NCI-H524 (cell line): ENCODE measurements around the gene TNFSF8.

Experiments used
- DNase-seq, 2 experiments: peaks; one replicate each; lab custom pipeline; 2025; lab: John Stamatoyannopoulos, UW

The TNFSF8 gene, protein sequence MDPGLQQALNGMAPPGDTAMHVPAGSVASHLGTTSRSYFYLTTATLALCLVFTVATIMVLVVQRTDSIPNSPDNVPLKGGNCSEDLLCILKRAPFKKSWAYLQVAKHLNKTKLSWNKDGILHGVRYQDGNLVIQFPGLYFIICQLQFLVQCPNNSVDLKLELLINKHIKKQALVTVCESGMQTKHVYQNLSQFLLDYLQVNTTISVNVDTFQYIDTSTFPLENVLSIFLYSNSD

GRCh38 chr9:114930056-114930812, at the start of gene TNFSF8:
Gene TNFSF8, minus strand, starts transcription at chr9:114930591. Its CDS starts 288 bp downstream, at chr9:114930303.
- no peak for DNase-seq

- DNase-seq, result no peak
Observed at GRCh38 chr9:114973216-114973615, 42.8 kb upstream of the TNFSF8 start.

GRCh38 chr9:114972510-114973136, 42.2 kb upstream of the TNFSF8 start:
- no peak for DNase-seq

- no peak for DNase-seq
Observed at GRCh38 chr9:114969269-114969668, 38.9 kb upstream of the TNFSF8 start.

- DNase-seq, result no peak
Observed at GRCh38 chr9:114968671-114969070, 38.3 kb upstream of the TNFSF8 start.

DNA sequence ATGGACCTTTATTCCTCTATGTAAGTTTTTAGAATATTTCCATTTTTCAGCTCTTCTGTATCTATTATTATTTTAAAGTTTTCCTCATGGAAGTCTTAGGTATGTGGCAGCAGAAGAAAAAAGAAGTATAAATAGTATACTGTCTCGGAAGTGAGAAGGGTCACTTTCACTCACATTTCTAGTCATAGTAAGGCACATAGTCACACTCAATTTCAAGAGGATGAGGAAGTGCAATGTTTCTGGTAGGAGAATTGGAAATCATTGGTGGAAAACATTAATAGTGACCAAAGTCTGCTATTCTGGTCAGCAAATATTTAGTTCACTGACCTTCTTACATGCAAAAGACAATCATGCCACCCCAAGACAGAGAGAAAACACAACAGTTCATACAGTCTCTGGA, 35.2 kb upstream of the TNFSF8 start:
- no peak for DNase-seq

GRCh38 chr9:114962809-114963208, 32.4 kb upstream of the TNFSF8 start:
- DNase-seq, result no peak

- DNase-seq, result no peak
Observed at GRCh38 chr9:114960276-114960675, 29.9 kb upstream of the TNFSF8 start.

GRCh38 chr9:114958844-114959235, 28.4 kb upstream of the TNFSF8 start:
- DNase-seq, result no peak

- DNase-seq, result no peak
Observed at GRCh38 chr9:114958021-114958843, 27.8 kb upstream of the TNFSF8 start.

- no peak for DNase-seq
Observed at GRCh38 chr9:114957558-114957957, 27.2 kb upstream of the TNFSF8 start.

- DNase-seq, result no peak
Observed at GRCh38 chr9:114954956-114955582, 24.7 kb upstream of the TNFSF8 start.

DNA sequence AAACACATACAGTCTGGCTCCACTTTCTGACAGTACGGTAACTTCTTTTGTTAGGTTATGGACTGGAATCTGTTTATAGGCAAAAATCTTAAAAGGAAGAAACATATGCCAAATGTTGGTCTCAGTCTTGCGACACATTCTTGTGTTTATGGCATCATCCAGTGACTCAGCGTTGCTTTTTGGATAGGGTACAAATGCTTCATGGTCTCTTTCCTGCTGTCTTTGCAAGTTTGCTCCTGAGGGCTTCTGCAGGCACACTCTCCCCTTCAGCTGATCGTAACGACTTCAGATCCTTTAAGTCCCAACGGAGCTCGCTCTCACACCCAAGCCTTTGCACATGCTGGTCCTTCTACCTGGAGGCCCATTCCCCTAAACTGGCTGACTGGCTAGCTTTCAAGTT, 23.6 kb upstream of the TNFSF8 start:
- no peak for DNase-seq

DNA sequence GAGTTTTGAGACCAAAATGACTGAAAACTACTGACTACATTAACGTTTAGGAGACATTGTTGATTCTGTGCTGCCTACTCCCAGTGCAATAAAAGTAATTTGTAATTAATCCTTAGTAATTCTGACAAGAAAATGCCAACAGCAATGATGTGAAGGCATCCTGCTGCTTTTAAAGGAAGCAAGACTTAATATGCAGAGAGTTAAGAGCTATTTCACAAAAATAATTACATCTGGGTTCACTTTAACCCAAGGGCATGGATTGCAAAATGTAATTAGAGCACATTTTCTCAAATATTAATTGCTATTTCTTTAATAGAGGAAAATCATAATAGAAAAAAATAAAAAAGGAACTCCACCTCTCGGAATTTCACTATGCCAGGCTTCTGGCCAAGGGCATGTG, 22.7 kb upstream of the TNFSF8 start:
- no peak for DNase-seq

DNA sequence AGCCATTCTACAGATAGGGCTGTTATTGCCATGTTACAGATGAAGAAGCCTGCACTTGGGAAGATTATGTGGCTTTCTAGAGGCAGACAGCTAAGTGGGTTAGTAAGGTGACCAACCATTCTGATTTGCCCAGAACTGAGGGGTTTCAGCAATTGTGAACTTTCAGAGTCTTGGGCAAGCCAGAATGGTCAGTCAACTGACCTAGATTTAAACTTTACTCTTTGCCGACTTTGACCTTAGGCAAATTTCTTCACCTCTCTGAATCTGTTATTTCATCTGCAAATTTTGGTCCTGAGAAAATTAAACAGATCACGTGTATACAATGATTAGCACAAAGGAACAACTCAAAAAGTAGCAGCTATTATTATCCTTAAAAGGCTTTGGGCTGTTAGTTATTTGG, 20.4 kb upstream of the TNFSF8 start:
- no peak for DNase-seq

DNA sequence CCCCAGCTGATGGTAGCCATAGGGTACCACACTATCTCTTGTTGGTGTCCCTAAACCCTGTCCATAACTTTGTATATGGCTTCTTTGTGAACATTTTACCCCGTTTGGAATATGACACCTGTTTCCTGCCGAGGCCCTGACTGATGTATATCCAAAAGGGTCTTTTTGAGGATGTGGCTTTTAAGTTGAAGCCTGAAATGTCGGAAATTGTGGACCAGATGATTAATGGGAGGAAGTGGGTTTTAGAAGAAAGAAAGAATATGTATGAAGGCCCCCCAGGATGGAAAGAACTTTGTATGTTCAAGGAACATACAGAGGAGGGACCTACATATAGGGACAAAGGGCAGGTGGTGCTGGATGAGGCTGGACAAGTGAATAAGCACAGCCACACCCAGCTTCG, 16.7 kb upstream of the TNFSF8 start:
- DNase-seq, result no peak

GRCh38 chr9:114945616-114946412, 15.4 kb upstream of the TNFSF8 start:
- no peak for DNase-seq

DNA sequence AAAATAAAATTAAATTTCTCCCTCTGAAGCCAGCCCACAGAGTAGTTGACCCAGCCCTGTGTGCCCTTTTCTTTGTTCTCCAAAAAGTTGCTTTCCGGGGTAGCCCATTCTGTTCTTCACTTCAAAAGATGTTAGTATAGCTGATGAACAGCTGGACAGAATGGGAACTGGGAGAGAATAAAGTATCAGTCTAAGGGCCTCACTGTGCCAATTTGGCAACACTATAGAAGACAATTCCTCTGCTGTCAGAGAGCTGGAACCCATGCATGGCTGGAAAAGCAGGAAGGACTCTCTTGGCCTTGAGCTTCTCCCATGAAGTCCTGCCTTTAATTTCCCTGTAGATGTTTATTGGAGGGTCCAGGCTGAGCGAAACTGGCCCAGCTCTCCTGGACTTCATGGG, 11.0 kb upstream of the TNFSF8 start:
- no peak for DNase-seq

GRCh38 chr9:114938687-114939575, 8.5 kb upstream of the TNFSF8 start:
- DNase-seq, result no peak

- no peak for DNase-seq
Observed at GRCh38 chr9:114937516-114937915, 7.1 kb upstream of the TNFSF8 start.
